Right atrium auricular region (tissue), 2 donors: ENCODE measurements around the gene PMF1. TPM values are rescaled to one million over a fixed set of nuclear protein-coding genes. Genes with fewer than 3 reads are reported as not detected.

Experiments
- DNase-seq: peaks from one replicate; pipeline ENCODE4 v3.0.0-alpha.2; 2019; ENCODE audit warnings: low spot score
- H3K27ac ChIP-seq, 2 donors: fragments of 200-600 bp; sonication (generic); 1 replicate in 1 of 2; 2 replicates in 1 of 2; pipeline ENCODE4 v1.5.1; 2016 to 2019
- H3K27me3 ChIP-seq, 2 donors: fragments of 200-600 bp; sonication (generic); one replicate each; pipeline versions ENCODE4 v1.5.1 to v1.6.0; 2017 to 2019
- H3K36me3 ChIP-seq: fragments of 200-600 bp; sonication (generic); one replicate; pipeline ENCODE4 v1.5.1; 2016
- H3K4me1 ChIP-seq, 2 donors: fragments of 200-600 bp; sonication (generic); one replicate each; pipeline versions ENCODE4 v1.5.1 to v1.6.0; 2017 to 2019
- H3K4me3 ChIP-seq, 2 donors: fragments of 200-600 bp; sonication (generic); 1 replicate in 1 of 2; 2 replicates in 1 of 2; pipeline ENCODE4 v1.5.1; 2017 to 2019; ENCODE audit warnings: mild to moderate bottlenecking in 1 of 2, moderate library complexity in 1 of 2
- H3K9me3 ChIP-seq, 2 donors: fragments of 200-600 bp; sonication (generic); one replicate each; pipeline ENCODE4 v1.5.1; 2019
- total RNA-seq, 2 donors: library from RNA; depleted of rRNA; stranded (reverse); fragments of >200 nt; gene quantifications; one replicate each; pipeline ENCODE4 v1.1.0, GENCODE V29; 2016
- TF ChIP-seq, protein P1 (sequence below), 2 donors: fragments of 200-600 bp; sonication (generic); IDR thresholded peaks; one replicate each; pipeline ENCODE4 v1.5.1; 2019; ENCODE audit warnings: antibody characterized with exemption in 2 of 2

Gene PMF1
- total RNA-seq, 2 donors from 2014 or later, result 81.8 to 88.3 TPM

DNA sequence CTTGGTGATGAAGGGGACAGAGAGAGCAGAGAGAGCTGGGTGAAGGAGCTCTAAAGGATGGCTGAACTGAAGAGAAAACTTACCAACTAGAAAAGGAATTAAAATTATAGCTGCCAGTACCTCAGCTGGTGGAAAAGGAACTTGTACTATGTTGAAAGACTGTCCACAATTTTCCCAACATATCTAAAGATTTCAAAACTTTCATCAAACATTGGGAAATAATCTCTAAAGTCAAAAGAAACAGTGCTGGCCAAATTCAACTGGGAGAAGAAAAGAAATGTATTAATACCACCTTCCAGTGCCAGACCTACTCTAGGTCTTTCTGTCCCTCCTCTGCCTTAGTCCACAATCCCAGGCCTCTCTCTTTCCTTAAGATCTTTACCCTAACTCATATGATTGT, 63.7 kb downstream of the PMF1 start:
- TF ChIP-seq, protein P1, sequence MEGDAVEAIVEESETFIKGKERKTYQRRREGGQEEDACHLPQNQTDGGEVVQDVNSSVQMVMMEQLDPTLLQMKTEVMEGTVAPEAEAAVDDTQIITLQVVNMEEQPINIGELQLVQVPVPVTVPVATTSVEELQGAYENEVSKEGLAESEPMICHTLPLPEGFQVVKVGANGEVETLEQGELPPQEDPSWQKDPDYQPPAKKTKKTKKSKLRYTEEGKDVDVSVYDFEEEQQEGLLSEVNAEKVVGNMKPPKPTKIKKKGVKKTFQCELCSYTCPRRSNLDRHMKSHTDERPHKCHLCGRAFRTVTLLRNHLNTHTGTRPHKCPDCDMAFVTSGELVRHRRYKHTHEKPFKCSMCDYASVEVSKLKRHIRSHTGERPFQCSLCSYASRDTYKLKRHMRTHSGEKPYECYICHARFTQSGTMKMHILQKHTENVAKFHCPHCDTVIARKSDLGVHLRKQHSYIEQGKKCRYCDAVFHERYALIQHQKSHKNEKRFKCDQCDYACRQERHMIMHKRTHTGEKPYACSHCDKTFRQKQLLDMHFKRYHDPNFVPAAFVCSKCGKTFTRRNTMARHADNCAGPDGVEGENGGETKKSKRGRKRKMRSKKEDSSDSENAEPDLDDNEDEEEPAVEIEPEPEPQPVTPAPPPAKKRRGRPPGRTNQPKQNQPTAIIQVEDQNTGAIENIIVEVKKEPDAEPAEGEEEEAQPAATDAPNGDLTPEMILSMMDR (IDR thresholded peaks at IDR 0.05), result no peak
- Histone ChIP-seq H3K4me3 (no peak overlapping the region), H3K4me1 (peaks cover 0 to 19% of the 10 kb centered on the region in 2 donors), H3K27me3 (no peaks in the 10 kb centered on the region), H3K9me3 (no peaks in the 10 kb centered on the region), H3K27ac (no peak overlapping the region), H3K36me3 (peaks cover 79% of the 10 kb centered on the region)
- DNase-seq, result no peak

DNA sequence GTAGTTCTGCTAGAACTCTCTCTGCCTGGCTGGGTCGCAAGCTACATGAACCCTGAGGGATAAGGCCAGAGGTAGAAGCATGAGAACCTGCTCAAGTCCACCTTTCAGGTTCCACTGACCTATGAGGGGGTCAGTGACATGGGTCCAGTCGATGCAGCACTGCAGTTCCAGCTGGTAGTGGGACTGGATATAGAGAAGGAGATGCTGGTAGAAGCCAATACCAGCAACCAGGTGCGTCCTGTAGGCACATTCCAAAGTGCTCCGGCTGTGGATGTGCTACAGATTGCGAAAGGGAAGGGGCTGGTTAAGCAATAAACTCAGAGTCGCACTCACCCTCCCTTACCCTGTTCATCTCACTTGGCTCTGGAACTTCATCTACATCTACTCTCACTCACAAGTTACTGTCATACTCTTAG, 64.2 kb downstream of the PMF1 start:
- Histone ChIP-seq H3K4me3 (no peak overlapping the region), H3K4me1 (peaks cover 0 to 24% of the 10 kb centered on the region in 2 donors), H3K36me3 (peaks cover 75% of the 10 kb centered on the region), H3K27ac (no peak overlapping the region), H3K27me3 (no peaks in the 10 kb centered on the region), H3K9me3 (no peaks in the 10 kb centered on the region)
- TF ChIP-seq, protein P1 (IDR thresholded peaks at IDR 0.05), result no peak
- no peak for DNase-seq

DNA sequence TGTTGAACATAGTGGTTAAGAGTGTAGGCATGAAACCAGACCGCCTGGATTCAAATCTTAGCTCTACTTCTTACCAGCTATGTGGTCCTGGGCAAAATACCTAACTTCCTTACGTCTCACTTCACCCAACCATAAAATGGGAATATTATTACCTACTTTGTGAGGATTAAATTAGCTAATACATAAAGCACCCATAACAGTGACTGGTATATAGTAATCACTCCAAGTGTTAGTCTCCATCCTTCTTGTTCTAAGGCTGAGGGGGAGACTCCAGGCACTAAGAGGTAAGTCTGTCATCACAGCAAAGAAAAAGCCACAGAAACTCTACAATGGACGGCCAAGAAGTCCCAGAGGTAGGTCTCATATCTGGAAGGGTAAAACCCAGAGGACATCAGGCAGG, 67.0 kb downstream of the PMF1 start:
- TF ChIP-seq, protein P1 (IDR thresholded peaks at IDR 0.05), result no peak
- no peaks in the 10 kb centered on the region for H3K9me3 ChIP-seq
- no peak overlapping the region for H3K27ac ChIP-seq
- peaks cover 0 to 37% of the 10 kb centered on the region in 2 donors for H3K4me1 ChIP-seq
- H3K36me3 ChIP-seq, result peaks cover 46% of the 10 kb centered on the region
- no peak for DNase-seq
- H3K4me3 ChIP-seq, result no peak overlapping the region
- H3K27me3 ChIP-seq, result no peaks in the 10 kb centered on the region

DNA sequence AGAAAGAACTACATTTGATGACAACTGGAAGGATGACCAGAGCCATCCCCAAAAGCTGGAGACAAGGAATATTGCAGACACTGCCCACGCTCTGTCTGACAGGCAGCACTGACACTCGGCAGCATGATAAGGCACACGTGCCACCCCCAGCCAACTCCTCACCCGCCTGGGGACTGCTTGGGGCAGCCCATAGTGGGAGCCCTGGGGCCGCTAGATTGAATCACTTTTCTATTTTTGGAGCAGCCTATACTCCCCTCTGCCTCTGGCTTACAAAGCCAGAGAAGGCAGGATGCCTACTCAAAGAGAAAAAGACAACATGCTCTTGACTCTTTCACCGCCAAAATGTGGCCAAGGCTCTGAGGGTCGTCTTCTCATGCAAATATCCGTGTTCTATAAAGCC, 68.5 kb downstream of the PMF1 start:
- Histone ChIP-seq H3K27me3 (no peaks in the 10 kb centered on the region), H3K4me1 (peaks cover 0 to 37% of the 10 kb centered on the region in 2 donors), H3K27ac (peak overlapping the region; percentile 93 to 94), H3K9me3 (no peaks in the 10 kb centered on the region), H3K4me3 (peak overlapping the region; percentile 81 to 87), H3K36me3 (peaks cover 32% of the 10 kb centered on the region)
- TF ChIP-seq, protein P1 (IDR thresholded peaks at IDR 0.05), result no peak
- DNase-seq, result peak; percentile 73

DNA sequence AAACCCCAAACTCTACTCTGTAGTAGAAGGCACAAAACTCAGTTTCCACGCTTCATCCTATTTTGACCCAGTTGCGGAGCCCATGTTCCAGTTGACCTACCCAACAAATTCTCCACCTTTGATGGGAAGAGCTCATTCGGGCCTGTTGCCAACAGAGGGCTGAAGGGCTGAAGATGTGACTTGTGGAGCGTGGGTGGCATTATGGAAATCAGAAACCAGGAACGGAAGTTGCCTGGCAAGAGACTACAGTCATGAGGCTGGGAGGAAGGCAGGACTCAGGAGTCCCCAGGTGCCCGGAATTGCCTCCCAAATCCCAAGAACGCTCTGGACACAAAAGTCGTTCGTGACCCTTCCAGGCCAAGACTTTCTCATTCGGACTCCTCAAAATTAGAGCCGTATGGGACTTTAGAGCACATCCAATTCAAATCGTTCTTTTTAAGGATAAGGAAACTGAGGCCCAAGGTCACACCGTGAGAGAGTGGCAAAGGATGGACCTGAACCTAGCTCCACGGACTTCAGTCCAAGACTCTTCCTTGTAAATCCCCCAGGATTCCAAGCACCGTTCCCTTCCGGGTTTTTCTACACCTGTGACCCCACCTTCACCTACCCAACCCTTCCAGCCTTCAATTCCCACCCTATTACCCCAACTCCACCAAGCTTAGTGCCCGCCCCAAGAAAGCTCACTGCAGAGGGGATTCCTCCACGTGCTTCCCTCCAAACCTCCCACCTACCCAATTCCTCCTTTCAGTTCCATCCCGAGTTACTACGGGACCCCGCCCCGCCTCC, 69.1 kb downstream of the PMF1 start:
- Histone ChIP-seq H3K4me1 (peaks cover 0 to 37% of the 10 kb centered on the region in 2 donors), H3K27ac (peak overlapping the region; percentile 93 to 94), H3K36me3 (peaks cover 26% of the 10 kb centered on the region), H3K9me3 (no peaks in the 10 kb centered on the region), H3K4me3 (peak overlapping the region; percentile 81 to 87), H3K27me3 (no peaks in the 10 kb centered on the region)
- TF ChIP-seq, protein P1 (IDR thresholded peaks at IDR 0.05), result no peak
- no peak for DNase-seq
